GM23248 (cell line): ENCODE data around the gene SLIT3. TPM values are rescaled to one million over a fixed set of nuclear protein-coding genes. Genes with fewer than 3 reads are reported as not detected.

ENCODE experiments used
- DNase-seq: peaks from one replicate; pipeline ENCODE4 v3.0.0-alpha.2; 2015
- H2AFZ ChIP-seq: fragments of 200-600 bp; sonication (generic); 2 replicates; pipeline ENCODE4 v1.6.1; 2016; ENCODE audit warnings: antibody characterized with exemption
- H3F3A ChIP-seq: fragments of 200-600 bp; sonication (generic); 2 replicates; pipeline ENCODE4 v1.6.1; 2016; ENCODE audit warnings: mild to moderate bottlenecking, antibody characterized with exemption, mixed run types; ENCODE audit not compliant: insufficient read depth
- H3K27ac ChIP-seq: fragments of 200-600 bp; sonication (generic); 2 replicates; pipeline ENCODE4 v1.5.1; 2016; ENCODE audit warnings: mild to moderate bottlenecking
- H3K27me3 ChIP-seq: fragments of 200-600 bp; sonication (generic); replicated peaks from 2 replicates; pipeline ENCODE4 v1.6.1; 2016; ENCODE audit warnings: mild to moderate bottlenecking; ENCODE audit not compliant: insufficient read depth
- H3K36me3 ChIP-seq: fragments of 200-600 bp; sonication (generic); 2 replicates; pipeline ENCODE4 v1.6.1; 2016; ENCODE audit warnings: low read depth, mild to moderate bottlenecking
- H3K4me1 ChIP-seq: fragments of 200-600 bp; sonication (generic); 2 replicates; pipeline ENCODE4 v1.6.1; 2016; ENCODE audit warnings: mild to moderate bottlenecking; ENCODE audit not compliant: insufficient read depth
- H3K4me2 ChIP-seq: fragments of 200-600 bp; sonication (generic); one replicate; pipeline ENCODE4 v1.6.1; 2016; ENCODE audit warnings: mild to moderate bottlenecking; ENCODE audit not compliant: unreplicated experiment
- H3K4me3 ChIP-seq: fragments of 200-600 bp; sonication (generic); 2 replicates; pipeline ENCODE4 v1.5.1; 2016; ENCODE audit warnings: mild to moderate bottlenecking
- H3K79me2 ChIP-seq: fragments of 200-600 bp; sonication (generic); 2 replicates; pipeline ENCODE4 v1.6.1; 2016; ENCODE audit warnings: mild to moderate bottlenecking; ENCODE audit not compliant: insufficient read depth
- H3K9ac ChIP-seq: fragments of 200-600 bp; sonication (generic); 2 replicates; pipeline ENCODE4 v1.6.1; 2016; ENCODE audit warnings: mild to moderate bottlenecking
- H3K9me2 ChIP-seq: fragments of 200-600 bp; sonication (generic); 2 replicates; pipeline ENCODE4 v1.6.1; 2016; ENCODE audit warnings: mixed run types, mild to moderate bottlenecking, moderate library complexity; ENCODE audit not compliant: insufficient read depth
- H3K9me3 ChIP-seq: fragments of 200-600 bp; sonication (generic); one replicate; pipeline ENCODE4 v1.6.1; 2017; ENCODE audit warnings: low read depth
- H4K20me1 ChIP-seq: fragments of 200-600 bp; sonication (generic); 2 replicates; pipeline ENCODE4 v1.6.0; 2016; ENCODE audit not compliant: insufficient read depth
- EZH2 ChIP-seq: fragments of 200-600 bp; sonication (generic); IDR thresholded peaks from 2 replicates; pipeline ENCODE4 v1.6.1; 2018; ENCODE audit warnings: antibody characterized with exemption, mild to moderate bottlenecking; ENCODE audit not compliant: insufficient read depth, poor library complexity, severe bottlenecking
- EZH2phosphoT487 ChIP-seq: fragments of 200-600 bp; sonication (generic); IDR thresholded peaks from 2 replicates; pipeline ENCODE4 v1.6.1; 2018; ENCODE audit warnings: antibody characterized with exemption, moderate library complexity, mild to moderate bottlenecking, low read depth; ENCODE audit not compliant: insufficient read depth
- WGBS, 2 experiments: methylation state at CpG; one replicate each; pipeline ENCODE4 v1.1.6; 2015 to 2017; ENCODE audit warnings: low lambda C conversion rate in 2 of 2, low coverage in 1 of 2; ENCODE audit errors: missing lambda C conversion rate in 2 of 2; 5-methylcytosine and 5-hydroxymethylcytosine counted together
- in situ Hi-C: fragments of 300-500 bp; cut with MboI; formaldehyde crosslinking; loops from 2 replicates; pipeline ENCODE4 v1.15.0; 2020
- polyA plus RNA-seq: library from polyadenylated mRNA; unstranded; fragments of >200 nt; fragmentation: Nextera tagmentation; extraction: Ambion mirVana; gene quantifications from 2 replicates; pipeline ENCODE4 v1.2.1, GENCODE V29; 2016
- total RNA-seq: library from RNA; depleted of rRNA; stranded (reverse); fragments of >200 nt; shearing (Covaris generic); gene quantifications from 2 replicates; pipeline ENCODE4 v1.2.3, GENCODE V29; 2014

SLIT3 gene
- total and polyA plus RNA-seq, 2 experiments from 2014 or later: 61.9 to 100 TPM

- peaks cover 23% of the 10 kb centered on the region for H3F3A ChIP-seq
- H3K4me3 ChIP-seq: no peak overlapping the region
- in situ Hi-C loops: no loop called here
- DNase-seq: no peak
- H2AFZ ChIP-seq: no peak overlapping the region
- no peaks in the 10 kb centered on the region for H3K27me3 ChIP-seq
- H3K4me2 ChIP-seq: no peak overlapping the region
- no peaks in the 10 kb centered on the region for H3K79me2 ChIP-seq
- 80 to 81% methylated on average over 6 of the region's 6 CpGs for WGBS, 2 experiments
- H3K9ac ChIP-seq: no peak overlapping the region
- TF ChIP-seq EZH2 (no peak), EZH2phosphoT487 (no peak)
- H4K20me1 ChIP-seq: no peaks in the 10 kb centered on the region
- H3K27ac ChIP-seq: no peak overlapping the region
- H3K9me2 ChIP-seq: peaks cover 9% of the 10 kb centered on the region
- no peaks in the 10 kb centered on the region; the same call in 1 of the 2 replicates for H3K36me3 ChIP-seq
- H3K4me1 ChIP-seq: peaks cover 32% of the 10 kb centered on the region
- no peaks in the 10 kb centered on the region for H3K9me3 ChIP-seq
These were observed 181.5 kb downstream of the SLIT3 start for GRCh38 chr5:169119288-169120048.

DNA sequence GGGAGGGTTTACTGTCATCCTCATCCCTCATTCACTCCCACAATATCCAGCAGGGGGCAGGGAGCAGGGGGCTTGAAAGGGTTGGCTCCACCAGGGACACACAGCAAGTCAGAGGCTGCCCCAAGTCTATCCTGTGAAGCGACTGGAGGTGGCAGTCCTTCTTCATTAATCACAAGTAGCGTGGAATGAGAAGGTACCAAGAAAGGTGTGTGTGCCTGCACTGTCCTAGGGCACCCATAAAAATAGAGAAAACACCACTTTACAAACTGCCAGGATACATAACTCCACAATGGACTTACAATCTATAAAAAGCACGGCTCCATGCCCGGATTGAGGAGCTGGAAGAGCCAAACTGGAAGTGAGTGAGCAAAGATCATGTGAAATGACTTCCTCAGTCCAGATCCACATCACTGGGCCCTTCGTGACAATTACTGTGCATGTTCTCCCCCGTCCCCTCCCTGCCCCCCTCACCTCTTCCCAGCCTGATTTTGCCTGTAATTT is 183.9 kb downstream of the SLIT3 start:
- no peak overlapping the region for H3K4me3 ChIP-seq
- H3F3A ChIP-seq: peaks cover 12% of the 10 kb centered on the region
- no peak overlapping the region for H3K27ac ChIP-seq
- no peak overlapping the region for H2AFZ ChIP-seq
- 54 to 61% methylated on average over 6 of the region's 6 CpGs for WGBS, 2 experiments
- DNase-seq: peak; percentile 40
- H3K36me3 ChIP-seq: no peaks in the 10 kb centered on the region; the same call in 1 of the 2 replicates
- in situ Hi-C loops: no loop called here
- TF ChIP-seq EZH2 (no peak), EZH2phosphoT487 (no peak)
- no peaks in the 10 kb centered on the region for H3K9me2 ChIP-seq
- no peak overlapping the region for H3K9ac ChIP-seq
- peaks cover 24% of the 10 kb centered on the region for H3K4me1 ChIP-seq
- H3K27me3 ChIP-seq: no peaks in the 10 kb centered on the region
- H3K9me3 ChIP-seq: no peaks in the 10 kb centered on the region
- H4K20me1 ChIP-seq: no peaks in the 10 kb centered on the region
- no peaks in the 10 kb centered on the region for H3K79me2 ChIP-seq
- H3K4me2 ChIP-seq: no peak overlapping the region

DNA sequence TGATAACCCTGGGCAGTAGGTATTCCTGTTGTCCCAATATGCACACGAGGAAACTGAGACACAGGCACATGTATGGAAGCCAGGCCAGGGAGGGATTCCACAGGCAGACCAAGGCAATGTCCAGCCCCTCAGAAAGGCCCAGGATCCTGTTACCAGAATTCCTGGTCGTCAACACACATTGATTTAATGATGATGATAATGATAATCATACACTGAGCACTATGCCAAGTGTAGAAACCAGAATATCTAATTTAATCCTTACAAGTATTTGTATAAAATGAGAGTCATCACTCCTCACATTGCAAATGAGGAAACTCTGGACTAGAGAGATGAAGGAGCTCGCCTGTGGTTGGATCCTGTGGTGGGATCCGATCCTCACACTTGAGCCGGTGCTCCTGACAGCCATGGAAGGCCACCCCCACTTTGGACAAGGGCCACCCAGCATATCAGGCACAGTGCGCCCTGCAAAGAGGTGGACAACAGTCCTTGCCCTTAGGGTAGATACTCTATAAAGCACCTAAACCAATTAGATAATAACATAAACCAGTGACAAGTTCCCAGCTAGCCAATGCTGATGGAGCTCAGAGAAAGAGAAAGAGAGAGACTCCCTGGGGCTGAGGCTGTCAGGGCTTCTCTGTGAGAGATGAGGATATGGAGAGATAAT is 185.3 kb downstream of the SLIT3 start:
- no peak for DNase-seq
- H3K27ac ChIP-seq: no peak overlapping the region
- H3K79me2 ChIP-seq: no peaks in the 10 kb centered on the region
- H3K9me2 ChIP-seq: no peaks in the 10 kb centered on the region
- no peaks in the 10 kb centered on the region for H3K27me3 ChIP-seq
- H4K20me1 ChIP-seq: no peaks in the 10 kb centered on the region
- no peak overlapping the region for H3K9ac ChIP-seq
- H3K4me3 ChIP-seq: no peak overlapping the region
- no peak overlapping the region for H3K4me2 ChIP-seq
- TF ChIP-seq EZH2: no peak
- no peak for TF ChIP-seq EZH2phosphoT487
- 67 to 74% methylated on average over 6 of the region's 6 CpGs for WGBS, 2 experiments
- no peak overlapping the region for H2AFZ ChIP-seq
- no peaks in the 10 kb centered on the region; the same call in 1 of the 2 replicates for H3K36me3 ChIP-seq
- H3K4me1 ChIP-seq: peaks cover 11% of the 10 kb centered on the region; the same call in 1 of the 2 replicates
- in situ Hi-C loops: no loop called here
- no peaks in the 10 kb centered on the region; the same call in 1 of the 2 replicates for H3F3A ChIP-seq
- no peaks in the 10 kb centered on the region for H3K9me3 ChIP-seq

GRCh38 chr5:169114466-169115065 is 186.4 kb downstream of the SLIT3 start:
- no peaks in the 10 kb centered on the region for H3K79me2 ChIP-seq
- no peak for TF ChIP-seq EZH2phosphoT487
- TF ChIP-seq EZH2: no peak
- no peak overlapping the region for H3K4me2 ChIP-seq
- no peak overlapping the region for H3K27ac ChIP-seq
- no peaks in the 10 kb centered on the region for H3K9me3 ChIP-seq
- H3K27me3 ChIP-seq: no peaks in the 10 kb centered on the region
- H3K4me3 ChIP-seq: no peak overlapping the region
- 79 to 83% methylated on average over 7 of the region's 7 CpGs for WGBS, 2 experiments
- H3K9ac ChIP-seq: no peak overlapping the region
- no peaks in the 10 kb centered on the region for H3K9me2 ChIP-seq
- no peaks in the 10 kb centered on the region for H3F3A ChIP-seq
- H3K36me3 ChIP-seq: no peaks in the 10 kb centered on the region; the same call in 1 of the 2 replicates
- in situ Hi-C loops: no loop called here
- H4K20me1 ChIP-seq: no peaks in the 10 kb centered on the region
- no peak overlapping the region for H2AFZ ChIP-seq
- no peak for DNase-seq
- peaks cover 11% of the 10 kb centered on the region; the same call in 1 of the 2 replicates for H3K4me1 ChIP-seq
